ENCODE data around the gene WDPCP.

WDPCP gene

GRCh38 chr2:63347361-63347760 is 240.9 kb downstream of the WDPCP start:
- POLR2A ChIA-PET = no interaction called here
- no peak for DNase-seq (ENCODE audit: low read depth, low spot score)
- no peak for TF ChIP-seq CTCF (IDR thresholded peaks at IDR 0.05; ENCODE audit: insufficient read depth, low read length, missing control alignments)
- no peak overlapping the region for H3K4me3 ChIP-seq (ENCODE audit: low read depth, low read length)
- CTCF ChIA-PET = no interaction called here

- H3K4me3 ChIP-seq (ENCODE audit: low read depth, low read length) = no peak overlapping the region
- POLR2A ChIA-PET = no interaction called here
- TF ChIP-seq CTCF (IDR thresholded peaks at IDR 0.05; ENCODE audit: insufficient read depth, low read length, missing control alignments) = no peak
- DNase-seq (ENCODE audit: low read depth, low spot score) = no peak
- CTCF ChIA-PET = no interaction called here
These were observed 241.9 kb downstream of the WDPCP start for GRCh38 chr2:63346411-63346810.

- ChIA-PET POLR2A (no interaction called here), CTCF (no interaction called here)
- H3K4me3 ChIP-seq (ENCODE audit: low read depth, low read length) = no peak overlapping the region
- no peak for TF ChIP-seq CTCF (IDR thresholded peaks at IDR 0.05; ENCODE audit: insufficient read depth, low read length, missing control alignments)
- no peak for DNase-seq (ENCODE audit: low read depth, low spot score)
These were observed 243.0 kb downstream of the WDPCP start for GRCh38 chr2:63345285-63345633.

- POLR2A ChIA-PET = no interaction called here
- no peak for TF ChIP-seq CTCF (IDR thresholded peaks at IDR 0.05; ENCODE audit: insufficient read depth, low read length, missing control alignments)
- no peak for DNase-seq (ENCODE audit: low read depth, low spot score)
- H3K4me3 ChIP-seq (ENCODE audit: low read depth, low read length) = no peak overlapping the region
- CTCF ChIA-PET = no interaction called here
These were observed 243.5 kb downstream of the WDPCP start for GRCh38 chr2:63344575-63345284.

GRCh38 chr2:63343397-63344109 is 244.7 kb downstream of the WDPCP start:
- no peak for DNase-seq (ENCODE audit: low read depth, low spot score)
- CTCF ChIA-PET = no interaction called here
- H3K4me3 ChIP-seq (ENCODE audit: low read depth, low read length) = no peak overlapping the region
- POLR2A ChIA-PET = no interaction called here
- no peak for TF ChIP-seq CTCF (IDR thresholded peaks at IDR 0.05; ENCODE audit: insufficient read depth, low read length, missing control alignments)

GRCh38 chr2:63340443-63340842 is 247.8 kb downstream of the WDPCP start:
- no peak overlapping the region for H3K4me3 ChIP-seq (ENCODE audit: low read depth, low read length)
- ChIA-PET POLR2A (no interaction called here), CTCF (no interaction called here)
- DNase-seq (ENCODE audit: low read depth, low spot score) = no peak
- no peak for TF ChIP-seq CTCF (IDR thresholded peaks at IDR 0.05; ENCODE audit: insufficient read depth, low read length, missing control alignments)
